ENCODE measurements around the gene ZBTB7C.
A peak's percentile ranks its signal among the peaks of the same experiment; 100 is the strongest.

The ZBTB7C gene

DNA sequence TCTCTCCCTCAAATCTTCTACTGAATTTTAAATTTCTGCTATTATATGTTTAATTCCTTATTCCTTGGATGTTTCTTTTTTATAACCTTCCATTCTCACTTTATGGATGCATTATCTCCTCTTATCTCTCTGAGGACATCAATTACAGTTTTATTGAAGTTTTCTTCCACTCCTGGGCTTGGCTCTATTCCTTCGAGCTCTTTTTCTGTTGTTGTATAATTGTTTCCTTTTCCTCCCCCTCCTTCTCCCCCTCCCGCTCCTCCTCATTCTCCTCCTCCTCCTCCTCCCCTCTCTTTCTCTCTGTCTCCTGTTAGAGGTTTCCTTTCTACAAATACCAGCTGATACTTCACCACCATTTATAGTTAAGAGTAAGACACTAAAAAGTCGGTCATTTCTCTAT is 209.8 kb downstream of the ZBTB7C start:
- DNase-seq (ENCODE audit: low read depth), result no peak
- TF ChIP-seq, protein P1, sequence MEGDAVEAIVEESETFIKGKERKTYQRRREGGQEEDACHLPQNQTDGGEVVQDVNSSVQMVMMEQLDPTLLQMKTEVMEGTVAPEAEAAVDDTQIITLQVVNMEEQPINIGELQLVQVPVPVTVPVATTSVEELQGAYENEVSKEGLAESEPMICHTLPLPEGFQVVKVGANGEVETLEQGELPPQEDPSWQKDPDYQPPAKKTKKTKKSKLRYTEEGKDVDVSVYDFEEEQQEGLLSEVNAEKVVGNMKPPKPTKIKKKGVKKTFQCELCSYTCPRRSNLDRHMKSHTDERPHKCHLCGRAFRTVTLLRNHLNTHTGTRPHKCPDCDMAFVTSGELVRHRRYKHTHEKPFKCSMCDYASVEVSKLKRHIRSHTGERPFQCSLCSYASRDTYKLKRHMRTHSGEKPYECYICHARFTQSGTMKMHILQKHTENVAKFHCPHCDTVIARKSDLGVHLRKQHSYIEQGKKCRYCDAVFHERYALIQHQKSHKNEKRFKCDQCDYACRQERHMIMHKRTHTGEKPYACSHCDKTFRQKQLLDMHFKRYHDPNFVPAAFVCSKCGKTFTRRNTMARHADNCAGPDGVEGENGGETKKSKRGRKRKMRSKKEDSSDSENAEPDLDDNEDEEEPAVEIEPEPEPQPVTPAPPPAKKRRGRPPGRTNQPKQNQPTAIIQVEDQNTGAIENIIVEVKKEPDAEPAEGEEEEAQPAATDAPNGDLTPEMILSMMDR (IDR thresholded peaks at IDR 0.05; ENCODE audit: insufficient read depth, low read depth, low read length, missing control alignments), result no peak
- H3K4me3 ChIP-seq (ENCODE audit: low read length), result no peak overlapping the region

DNA sequence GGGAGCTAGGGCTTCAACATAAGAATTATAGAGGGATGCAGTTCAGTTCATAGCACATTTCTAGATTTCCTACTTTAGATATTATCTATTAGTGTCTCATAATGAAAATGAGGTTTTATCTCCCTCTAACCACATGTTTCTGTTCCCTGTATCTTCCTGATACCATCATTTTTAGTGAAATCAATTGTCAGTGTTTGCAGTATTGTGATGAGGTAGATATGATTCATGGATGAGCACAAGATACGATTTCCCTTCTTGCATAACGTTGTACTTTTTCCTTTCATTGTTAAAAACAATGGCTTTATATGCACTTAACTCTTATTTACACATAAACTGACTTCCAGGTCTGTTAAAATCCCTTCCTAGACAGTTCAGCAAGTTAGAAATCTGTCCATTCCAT is 211.4 kb downstream of the ZBTB7C start:
- H3K4me3 ChIP-seq (ENCODE audit: low read length), result no peak overlapping the region
- peak; percentile 78 for DNase-seq (ENCODE audit: low read depth)
- TF ChIP-seq, protein P1 (IDR thresholded peaks at IDR 0.05; ENCODE audit: insufficient read depth, low read depth, low read length, missing control alignments), result no peak

DNA sequence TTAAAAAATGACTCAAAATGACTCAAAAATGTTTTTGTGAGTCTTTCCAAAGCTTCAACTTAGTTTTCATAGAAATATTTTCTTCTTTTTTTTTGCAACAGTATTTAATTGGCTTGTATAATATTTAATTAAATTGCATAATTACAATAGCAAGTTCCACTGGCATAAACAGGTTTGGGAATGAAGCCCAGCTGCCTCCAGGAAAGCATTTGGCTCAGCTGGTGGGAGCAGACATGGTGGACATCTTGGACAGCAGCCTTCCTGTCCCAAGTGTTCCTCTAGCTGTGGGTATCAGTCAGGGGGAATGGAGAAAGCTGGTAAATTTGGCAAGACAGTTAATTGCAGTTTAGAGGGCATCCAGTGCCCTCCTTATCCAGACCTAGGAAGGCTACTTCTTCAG is 213.4 kb downstream of the ZBTB7C start:
- DNase-seq (ENCODE audit: low read depth), result no peak
- TF ChIP-seq, protein P1 (IDR thresholded peaks at IDR 0.05; ENCODE audit: insufficient read depth, low read depth, low read length, missing control alignments), result no peak
- H3K4me3 ChIP-seq (ENCODE audit: low read length), result no peak overlapping the region

DNA sequence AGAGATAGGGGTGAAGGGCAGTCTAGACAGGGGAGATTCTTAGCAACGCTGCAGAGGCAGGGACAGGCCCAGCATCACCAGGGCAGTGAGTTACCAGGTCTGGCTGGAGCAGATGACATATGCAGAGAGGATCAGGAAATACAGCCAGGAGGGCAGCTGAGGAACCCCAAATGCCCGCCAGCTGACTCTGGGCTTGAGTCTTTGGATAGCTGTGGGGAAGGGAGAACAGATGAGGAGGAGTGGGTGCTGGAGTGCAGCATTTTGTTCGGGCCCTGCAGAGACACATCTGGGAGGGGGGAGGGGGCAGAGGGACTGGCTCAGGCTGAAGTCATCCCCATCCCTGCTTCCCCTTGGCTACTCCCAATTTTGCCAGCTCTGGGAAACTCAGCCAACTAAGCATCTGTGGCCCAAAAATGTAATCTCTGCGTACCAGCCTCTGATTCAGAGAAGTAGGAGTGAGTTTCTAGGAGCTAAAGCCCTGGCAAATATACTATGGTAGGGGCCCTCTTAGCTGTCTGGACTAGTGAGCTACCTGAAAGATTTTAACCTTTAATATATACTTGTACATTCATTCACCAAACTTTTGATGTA is 214.5 kb downstream of the ZBTB7C start:
- H3K4me3 ChIP-seq (ENCODE audit: low read length), result no peak overlapping the region
- no peak for DNase-seq (ENCODE audit: low read depth)
- TF ChIP-seq, protein P1 (IDR thresholded peaks at IDR 0.05; ENCODE audit: insufficient read depth, low read depth, low read length, missing control alignments), result no peak

DNA sequence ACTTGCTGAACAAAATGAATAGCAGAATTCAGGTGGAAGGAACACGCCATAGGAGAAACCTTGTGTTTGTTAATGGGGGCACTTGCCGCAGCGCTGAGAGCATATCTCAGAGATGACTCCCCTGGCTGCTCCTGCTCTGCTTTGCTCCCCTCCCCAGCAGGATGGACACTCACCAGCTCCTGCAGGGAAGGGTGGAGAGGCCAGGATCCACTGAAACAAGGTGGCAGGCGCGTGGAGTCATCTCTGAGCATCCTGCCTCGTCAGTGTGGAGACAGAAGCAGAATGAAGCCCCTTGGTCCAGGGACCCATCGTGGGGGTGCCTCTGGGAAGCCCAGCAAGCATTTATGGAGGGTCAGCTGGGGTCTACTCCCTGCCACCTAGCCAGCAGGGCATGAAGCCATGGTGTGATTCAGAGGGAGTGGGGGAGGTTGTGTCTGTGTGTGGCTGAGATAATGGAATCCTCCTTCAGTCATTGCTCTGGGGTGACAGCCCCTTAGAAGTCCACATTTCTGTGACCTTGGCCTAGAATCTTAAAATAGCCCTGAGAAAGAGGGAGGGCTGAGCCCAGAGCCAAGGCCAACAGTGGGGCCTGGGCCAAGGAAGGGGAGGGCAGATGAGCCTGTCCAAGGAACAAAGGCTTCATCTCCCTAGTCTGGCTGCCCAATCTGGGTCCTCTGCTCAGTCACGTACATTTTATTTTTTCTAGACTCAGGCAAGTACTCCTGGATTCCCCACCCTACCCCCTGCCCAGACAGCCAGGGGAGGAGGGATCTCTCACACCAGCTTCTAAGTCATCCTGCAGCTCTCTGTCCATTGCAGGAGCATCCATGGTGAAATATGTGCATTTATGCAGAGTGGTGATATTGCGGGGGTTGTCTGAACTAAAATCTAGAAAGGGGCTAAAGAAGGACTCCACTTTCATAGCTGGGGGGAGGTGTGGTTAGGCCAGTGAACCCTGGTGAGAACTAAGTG is 215.4 kb downstream of the ZBTB7C start:
- no peak overlapping the region for H3K4me3 ChIP-seq (ENCODE audit: low read length)
- TF ChIP-seq, protein P1 (IDR thresholded peaks at IDR 0.05; ENCODE audit: insufficient read depth, low read depth, low read length, missing control alignments), result no peak
- no peak for DNase-seq (ENCODE audit: low read depth)

DNA sequence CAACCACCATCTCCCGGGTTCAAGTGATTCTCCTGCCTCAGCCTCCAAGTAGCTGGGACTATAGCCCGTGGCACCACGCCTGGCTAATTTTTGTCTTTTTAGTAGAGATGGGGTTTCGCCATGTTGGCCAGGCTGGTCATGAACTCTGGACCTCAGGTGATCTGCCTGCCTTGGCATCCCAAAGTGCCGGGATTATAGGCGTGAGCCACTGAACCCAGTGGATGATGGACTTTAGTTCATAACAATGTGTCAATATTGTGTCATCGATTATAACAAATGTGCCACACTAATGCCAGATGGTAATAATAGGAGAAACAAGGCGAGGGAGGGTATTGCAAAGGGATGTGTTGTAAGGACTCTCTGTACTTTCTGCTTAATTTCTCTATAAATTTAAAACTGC is 216.6 kb downstream of the ZBTB7C start:
- H3K4me3 ChIP-seq (ENCODE audit: low read length), result no peak overlapping the region
- no peak for DNase-seq (ENCODE audit: low read depth)
- TF ChIP-seq, protein P1 (IDR thresholded peaks at IDR 0.05; ENCODE audit: insufficient read depth, low read depth, low read length, missing control alignments), result no peak
